Right lobe of liver (tissue), 4 donors: Measurements from ENCODE around the gene SPOP.

ENCODE experiments used
- CTCF ChIP-seq, 4 donors: fragments of 200-600 bp in 3 of 4; fragments of 450-650 bp in 1 of 4; IDR thresholded peaks; one replicate each; pipeline versions ENCODE4 v1.5.1 to v1.8.0; 2016 to 2022; ENCODE audit warnings: antibody characterized with exemption in 4 of 4, mild to moderate bottlenecking in 2 of 4
- POLR2A ChIP-seq: fragments of 450-650 bp; IDR thresholded peaks from one replicate; pipeline ENCODE4 v1.6.1; 2017; ENCODE audit warnings: antibody characterized with exemption, mild to moderate bottlenecking
- donor health status: DM: no; HTN: no; CAD: no.
- donor health status: DM: no; HTN: no; CAD: no.
- donor health status: DM: no; HTN: yes; CAD: no.

DNA sequence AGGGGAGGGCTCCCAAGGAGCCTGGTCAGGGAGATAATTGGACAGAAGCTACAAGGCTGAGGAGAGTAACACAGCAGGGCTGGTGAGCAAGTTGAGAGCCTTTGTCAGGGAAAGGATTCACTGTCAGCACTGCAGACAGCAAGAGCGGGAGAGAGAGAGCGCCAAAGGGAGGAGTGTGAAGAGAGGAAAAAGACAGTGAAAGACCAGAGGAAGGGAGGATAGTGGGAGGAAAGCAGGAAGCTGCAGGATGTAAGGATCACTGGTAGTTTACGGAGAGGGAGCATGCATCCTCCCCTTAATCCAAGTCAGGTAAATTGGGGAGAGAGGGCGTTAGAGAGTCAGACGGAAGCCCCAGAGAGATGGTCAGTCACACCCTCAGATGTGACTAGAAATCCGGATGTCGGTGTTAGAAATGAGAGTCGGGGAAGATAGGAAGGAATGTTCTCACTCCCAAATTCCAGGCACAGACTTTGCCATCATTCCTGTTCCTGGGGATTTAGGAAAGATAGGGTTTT is 13.8 kb upstream of the SPOP start:
- no peak for TF ChIP-seq POLR2A
- no peak for TF ChIP-seq CTCF (IDR thresholded peaks at IDR 0.05)
